Adrenal gland (tissue), 5 donors: ENCODE results near the gene PKD2L1.

ENCODE experiments used
- CTCF ChIP-seq, 6 experiments: fragments of 450-650 bp in 4 of 6; fragments of 200-600 bp in 2 of 6; sonication (generic) in 1 of 6; IDR thresholded peaks; 1 replicate in 5 of 6; 2 replicates in 1 of 6; pipeline versions ENCODE4 v1.5.1 to v1.8.0; 2016 to 2021; ENCODE audit warnings: antibody characterized with exemption in 6 of 6, mild to moderate bottlenecking in 2 of 6, moderate library complexity in 1 of 6
- POLR2A ChIP-seq, 2 donors: fragments of 450-650 bp; IDR thresholded peaks; one replicate each; pipeline ENCODE4 v1.6.1; 2017; ENCODE audit warnings: antibody characterized with exemption in 2 of 2, mild to moderate bottlenecking in 2 of 2, moderate library complexity in 1 of 2
- donor health status: DM: no; HTN: no; CAD: no.

GRCh38 chr10:100239851-100240250, 90.2 kb downstream of the PKD2L1 start:
- TF ChIP-seq CTCF (IDR thresholded peaks at IDR 0.05) (no peak), POLR2A (IDR thresholded peaks at IDR 0.05) (no peak)
